Osteocyte (in vitro differentiated cells): Measurements from ENCODE around the gene RNF4. TPM values are rescaled to one million over a fixed set of nuclear protein-coding genes. Genes with fewer than 3 reads are reported as not detected.

Experiments used
- DNase-seq: peaks from one replicate; pipeline ENCODE4 v3.0.0; 2021; ENCODE audit warnings: mixed read lengths; ENCODE audit not compliant: unreplicated experiment; ENCODE audit errors: extremely low spot score
- H3K27ac Mint-ChIP-seq: one replicate; pipeline ENCODE4 v1.8.0; 2021; ENCODE audit warnings: mild to moderate bottlenecking, mixed read lengths; ENCODE audit not compliant: unreplicated experiment
- H3K27me3 Mint-ChIP-seq: one replicate; pipeline ENCODE4 v1.8.0; 2021; ENCODE audit warnings: mixed read lengths; ENCODE audit not compliant: unreplicated experiment
- H3K36me3 Mint-ChIP-seq: one replicate; pipeline ENCODE4 v1.8.0; 2021; ENCODE audit warnings: mixed read lengths; ENCODE audit not compliant: unreplicated experiment
- H3K4me1 Mint-ChIP-seq: one replicate; pipeline ENCODE4 v1.8.0; 2021; ENCODE audit warnings: mixed read lengths; ENCODE audit not compliant: unreplicated experiment
- H3K4me3 Mint-ChIP-seq: one replicate; pipeline ENCODE4 v1.8.0; 2021; ENCODE audit warnings: mild to moderate bottlenecking, moderate library complexity, mixed read lengths; ENCODE audit not compliant: unreplicated experiment
- H3K9me3 Mint-ChIP-seq: one replicate; pipeline ENCODE4 v1.8.0; 2021; ENCODE audit warnings: mixed read lengths; ENCODE audit not compliant: unreplicated experiment
- total RNA-seq: library from RNA; stranded (reverse); gene quantifications from 2 replicates; pipeline ENCODE4 v1.2.1, GENCODE V29; 2021
- TF ChIP-seq, protein P1 (sequence below): fragments of 200-600 bp; sonication (generic); IDR thresholded peaks from 2 replicates; pipeline ENCODE4 v1.5.0; 2021; ENCODE audit warnings: antibody characterized with exemption, mild to moderate bottlenecking, moderate library complexity

RNF4 gene
- total RNA-seq, 1 donor from 2014 or later, result 57.6 TPM

DNA sequence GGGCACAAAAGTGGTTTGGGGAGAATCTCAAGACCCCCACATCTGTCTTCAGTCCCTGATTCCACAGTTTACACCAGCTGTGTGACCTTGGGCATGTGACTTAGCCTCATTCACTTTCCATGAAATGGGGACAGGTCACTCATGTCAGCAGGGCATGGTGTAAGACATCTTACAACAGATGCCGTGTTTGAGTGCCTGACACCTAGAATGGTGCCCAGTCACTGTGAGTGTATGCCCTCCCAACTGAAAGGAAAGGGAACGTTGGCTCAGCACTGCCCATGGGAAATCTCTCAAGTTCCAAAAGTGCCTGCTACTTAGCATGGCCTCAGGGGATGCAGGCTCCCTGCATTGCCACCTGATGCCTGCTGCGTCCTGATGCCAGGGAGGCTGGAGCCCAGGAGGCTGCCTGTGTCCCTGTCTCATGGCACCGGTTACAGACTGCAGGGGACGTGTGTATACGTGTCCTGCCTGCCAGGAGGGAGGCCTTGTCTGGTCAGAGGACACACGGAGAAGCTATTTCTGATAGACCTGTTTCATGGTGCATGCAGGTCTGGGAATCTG, 32.2 kb downstream of the RNF4 start:
- Mint-ChIP-seq H3K27ac (no peak overlapping the region), H3K4me3 (no peak overlapping the region), H3K9me3 (no peaks in the 10 kb centered on the region), H3K27me3 (no peaks in the 10 kb centered on the region), H3K4me1 (no peaks in the 10 kb centered on the region), H3K36me3 (peaks cover 18% of the 10 kb centered on the region)
- DNase-seq, result no peak
- TF ChIP-seq, protein P1, sequence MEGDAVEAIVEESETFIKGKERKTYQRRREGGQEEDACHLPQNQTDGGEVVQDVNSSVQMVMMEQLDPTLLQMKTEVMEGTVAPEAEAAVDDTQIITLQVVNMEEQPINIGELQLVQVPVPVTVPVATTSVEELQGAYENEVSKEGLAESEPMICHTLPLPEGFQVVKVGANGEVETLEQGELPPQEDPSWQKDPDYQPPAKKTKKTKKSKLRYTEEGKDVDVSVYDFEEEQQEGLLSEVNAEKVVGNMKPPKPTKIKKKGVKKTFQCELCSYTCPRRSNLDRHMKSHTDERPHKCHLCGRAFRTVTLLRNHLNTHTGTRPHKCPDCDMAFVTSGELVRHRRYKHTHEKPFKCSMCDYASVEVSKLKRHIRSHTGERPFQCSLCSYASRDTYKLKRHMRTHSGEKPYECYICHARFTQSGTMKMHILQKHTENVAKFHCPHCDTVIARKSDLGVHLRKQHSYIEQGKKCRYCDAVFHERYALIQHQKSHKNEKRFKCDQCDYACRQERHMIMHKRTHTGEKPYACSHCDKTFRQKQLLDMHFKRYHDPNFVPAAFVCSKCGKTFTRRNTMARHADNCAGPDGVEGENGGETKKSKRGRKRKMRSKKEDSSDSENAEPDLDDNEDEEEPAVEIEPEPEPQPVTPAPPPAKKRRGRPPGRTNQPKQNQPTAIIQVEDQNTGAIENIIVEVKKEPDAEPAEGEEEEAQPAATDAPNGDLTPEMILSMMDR, result no peak

DNA sequence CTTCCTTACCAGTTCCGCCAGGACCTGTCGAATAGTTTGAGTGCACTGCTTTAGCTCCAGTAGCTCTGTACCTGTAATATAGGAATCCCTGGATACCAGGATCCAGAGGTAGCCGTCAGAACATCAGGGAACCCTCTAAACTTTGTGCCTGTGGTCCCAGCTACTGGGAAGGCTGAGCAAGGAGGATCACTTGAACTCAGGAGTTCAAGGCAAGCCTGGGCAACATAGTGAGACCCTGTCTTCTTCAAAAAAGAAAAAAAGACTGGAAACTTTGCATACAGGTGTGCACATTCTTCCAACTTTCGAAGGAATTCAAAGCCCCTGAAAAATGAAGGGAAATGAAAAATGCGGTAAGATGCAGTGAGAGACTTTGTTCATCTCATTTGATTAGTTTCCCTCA, 34.9 kb downstream of the RNF4 start:
- Mint-ChIP-seq H3K4me1 (peaks cover 3% of the 10 kb centered on the region), H3K4me3 (no peak overlapping the region), H3K9me3 (no peaks in the 10 kb centered on the region), H3K36me3 (peaks cover 21% of the 10 kb centered on the region), H3K27ac (no peak overlapping the region), H3K27me3 (no peaks in the 10 kb centered on the region)
- TF ChIP-seq, protein P1, result no peak
- DNase-seq, result no peak

DNA sequence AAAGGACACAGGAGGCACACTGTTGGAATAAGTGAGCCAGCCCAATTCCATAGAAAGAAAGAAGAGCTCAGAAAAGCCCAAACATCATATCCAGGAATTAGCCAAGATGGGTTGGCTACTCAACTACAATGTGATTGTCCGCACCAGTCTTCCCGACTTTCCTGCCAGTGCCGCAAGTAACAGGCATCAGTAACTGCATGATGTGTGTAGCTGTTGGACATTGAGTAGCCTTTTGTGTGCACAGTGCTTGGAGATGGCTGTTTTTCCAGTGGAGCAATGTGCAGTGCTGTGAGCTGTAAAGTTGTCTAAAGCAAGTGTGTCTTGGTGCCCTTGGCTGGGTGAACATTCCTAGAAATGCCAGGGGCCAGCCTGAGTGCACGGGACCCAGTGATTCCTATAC, 38.4 kb downstream of the RNF4 start:
- DNase-seq, result no peak
- Mint-ChIP-seq H3K36me3 (peaks cover 14% of the 10 kb centered on the region), H3K27me3 (no peaks in the 10 kb centered on the region), H3K27ac (no peak overlapping the region), H3K4me1 (peaks cover 3% of the 10 kb centered on the region), H3K9me3 (no peaks in the 10 kb centered on the region), H3K4me3 (no peak overlapping the region)
- TF ChIP-seq, protein P1, result no peak

- Mint-ChIP-seq H3K27me3 (no peaks in the 10 kb centered on the region), H3K27ac (no peak overlapping the region), H3K4me1 (peaks cover 3% of the 10 kb centered on the region), H3K4me3 (no peak overlapping the region), H3K9me3 (no peaks in the 10 kb centered on the region), H3K36me3 (peaks cover 14% of the 10 kb centered on the region)
- TF ChIP-seq, protein P1, result no peak
- DNase-seq, result no peak
Observed at GRCh38 chr4:2507855-2508254, 38.9 kb downstream of the RNF4 start.

DNA sequence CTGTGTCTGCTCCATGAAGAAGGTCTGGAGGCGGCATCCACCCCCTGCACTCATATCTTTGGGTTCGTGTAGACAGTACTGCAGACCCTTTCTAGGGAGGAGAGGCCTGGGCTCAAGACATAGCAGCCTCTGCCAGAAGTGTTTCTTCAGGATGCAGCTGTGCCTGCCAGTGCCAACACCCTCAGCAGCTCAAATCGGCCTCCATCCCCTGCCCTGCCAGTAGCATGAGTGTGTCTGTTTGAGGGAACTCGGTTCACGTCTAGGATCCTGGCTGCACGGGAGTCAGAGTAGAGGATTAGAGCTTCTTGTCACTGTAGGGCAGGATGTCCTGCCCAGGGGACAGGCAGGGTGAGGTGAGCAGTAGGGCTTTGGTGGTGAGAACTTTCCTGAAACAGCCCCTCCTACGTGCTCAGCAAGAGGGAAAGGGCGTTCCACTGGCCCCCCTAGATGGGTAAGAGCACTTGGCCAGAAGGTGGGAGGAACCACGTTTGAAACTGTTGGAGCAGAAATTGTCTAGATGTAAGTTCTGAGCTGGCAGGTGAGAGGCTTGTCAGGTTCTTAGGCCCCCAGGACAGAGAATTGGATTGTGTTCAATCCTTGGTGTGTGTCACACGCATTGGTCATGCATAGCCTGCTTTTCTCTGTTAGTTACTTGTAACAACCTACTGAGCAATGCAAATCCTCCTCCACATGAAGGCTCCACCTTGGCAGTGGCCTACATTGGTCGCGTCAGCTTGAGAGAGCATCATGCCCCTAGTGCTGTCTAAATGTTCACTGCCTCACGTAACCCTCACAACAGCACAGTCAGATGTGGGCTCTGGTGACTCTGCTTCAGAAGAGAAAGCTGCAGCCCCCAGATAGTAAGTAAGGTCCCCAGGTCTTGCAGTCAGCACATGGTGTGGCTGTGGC, 41.7 kb downstream of the RNF4 start:
- Mint-ChIP-seq H3K27me3 (no peaks in the 10 kb centered on the region), H3K27ac (no peak overlapping the region), H3K36me3 (peaks cover 27% of the 10 kb centered on the region), H3K9me3 (no peaks in the 10 kb centered on the region), H3K4me1 (peaks cover 3% of the 10 kb centered on the region), H3K4me3 (no peak overlapping the region)
- no peak for DNase-seq
- TF ChIP-seq, protein P1, result no peak
